HL-60 (cell line): ENCODE data around the gene MMRN2.
"Not testable (repeated sequence)": the region's sequence is repeated elsewhere in the genome, so short reads cannot be mapped to it uniquely, and the experiment has no call there.

Source experiments
- DNase-seq, 2 experiments: peaks; one replicate each; pipeline ENCODE4 v3.0.0-alpha.2; 2010 to 2020; ENCODE audit warnings: low read depth in 1 of 2, low spot score in 1 of 2
- H3K27ac ChIP-seq: fragments of 250-450 bp; sonication (Bioruptor Pico); replicated peaks from 2 replicates; pipeline ENCODE4 v1.5.1; 2020; ENCODE audit warnings: mild to moderate bottlenecking, moderate library complexity
- H3K27me3 ChIP-seq: fragments of 250-450 bp; sonication (Bioruptor Pico); 2 replicates; pipeline ENCODE4 v1.5.1; 2021; ENCODE audit warnings: mild to moderate bottlenecking, moderate library complexity; ENCODE audit not compliant: insufficient read depth, poor library complexity, severe bottlenecking
- H3K4me3 ChIP-seq: replicated peaks from 2 replicates; pipeline ENCODE4 v1.5.1; 2011; ENCODE audit warnings: mild to moderate bottlenecking, control low read depth, low read length; ENCODE audit not compliant: insufficient read depth
- GABPA ChIP-seq: IDR thresholded peaks from 2 replicates; pipeline ENCODE4 v1.6.1; 2012; ENCODE audit warnings: low read depth
- POLR2AphosphoS5 ChIP-seq: IDR thresholded peaks from 2 replicates; pipeline ENCODE4 v1.6.1; 2012; ENCODE audit warnings: low read depth
- SPI1 ChIP-seq: IDR thresholded peaks from 2 replicates; pipeline ENCODE4 v1.6.1; 2012; ENCODE audit warnings: low read depth, mild to moderate bottlenecking, borderline replicate concordance
- TF ChIP-seq, protein P1 (sequence below): IDR thresholded peaks from one replicate; pipeline ENCODE4 v1.5.1; 2011; ENCODE audit warnings: low read length, control low read depth, inconsistent platforms; ENCODE audit not compliant: insufficient read depth
- TF ChIP-seq, protein P2 (sequence below): IDR thresholded peaks from 2 replicates; pipeline ENCODE4 v1.6.1; 2012; ENCODE audit warnings: low read depth; ENCODE audit not compliant: insufficient replicate concordance

The MMRN2 gene

DNA sequence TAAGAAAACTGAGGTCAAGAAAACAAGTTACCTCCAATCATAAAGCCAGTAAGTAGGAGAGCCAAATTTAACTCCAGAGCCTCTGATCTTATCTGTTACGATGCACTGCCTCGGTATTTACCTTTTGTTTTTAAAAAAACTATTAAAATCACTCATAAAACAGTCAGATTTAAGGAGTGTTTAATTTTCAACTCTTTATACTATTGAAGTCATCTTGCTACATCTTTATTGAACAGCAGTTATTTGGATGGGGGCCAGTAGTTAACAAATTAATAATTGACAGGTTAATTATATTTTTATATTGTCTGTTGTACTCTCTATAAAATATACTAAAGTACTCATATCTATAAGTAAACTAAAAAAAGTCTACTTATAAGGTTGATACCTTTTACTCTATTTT lies 35.5 kb upstream of the MMRN2 start:
- peaks cover 7% of the 10 kb centered on the region for H3K27me3 ChIP-seq
- no peak overlapping the region for H3K27ac ChIP-seq
- no peak overlapping the region for H3K4me3 ChIP-seq
- no peak for DNase-seq
- TF ChIP-seq POLR2AphosphoS5 = no peak
- TF ChIP-seq GABPA = no peak
- TF ChIP-seq, protein P1, sequence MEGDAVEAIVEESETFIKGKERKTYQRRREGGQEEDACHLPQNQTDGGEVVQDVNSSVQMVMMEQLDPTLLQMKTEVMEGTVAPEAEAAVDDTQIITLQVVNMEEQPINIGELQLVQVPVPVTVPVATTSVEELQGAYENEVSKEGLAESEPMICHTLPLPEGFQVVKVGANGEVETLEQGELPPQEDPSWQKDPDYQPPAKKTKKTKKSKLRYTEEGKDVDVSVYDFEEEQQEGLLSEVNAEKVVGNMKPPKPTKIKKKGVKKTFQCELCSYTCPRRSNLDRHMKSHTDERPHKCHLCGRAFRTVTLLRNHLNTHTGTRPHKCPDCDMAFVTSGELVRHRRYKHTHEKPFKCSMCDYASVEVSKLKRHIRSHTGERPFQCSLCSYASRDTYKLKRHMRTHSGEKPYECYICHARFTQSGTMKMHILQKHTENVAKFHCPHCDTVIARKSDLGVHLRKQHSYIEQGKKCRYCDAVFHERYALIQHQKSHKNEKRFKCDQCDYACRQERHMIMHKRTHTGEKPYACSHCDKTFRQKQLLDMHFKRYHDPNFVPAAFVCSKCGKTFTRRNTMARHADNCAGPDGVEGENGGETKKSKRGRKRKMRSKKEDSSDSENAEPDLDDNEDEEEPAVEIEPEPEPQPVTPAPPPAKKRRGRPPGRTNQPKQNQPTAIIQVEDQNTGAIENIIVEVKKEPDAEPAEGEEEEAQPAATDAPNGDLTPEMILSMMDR = no peak
- TF ChIP-seq, protein P2, sequence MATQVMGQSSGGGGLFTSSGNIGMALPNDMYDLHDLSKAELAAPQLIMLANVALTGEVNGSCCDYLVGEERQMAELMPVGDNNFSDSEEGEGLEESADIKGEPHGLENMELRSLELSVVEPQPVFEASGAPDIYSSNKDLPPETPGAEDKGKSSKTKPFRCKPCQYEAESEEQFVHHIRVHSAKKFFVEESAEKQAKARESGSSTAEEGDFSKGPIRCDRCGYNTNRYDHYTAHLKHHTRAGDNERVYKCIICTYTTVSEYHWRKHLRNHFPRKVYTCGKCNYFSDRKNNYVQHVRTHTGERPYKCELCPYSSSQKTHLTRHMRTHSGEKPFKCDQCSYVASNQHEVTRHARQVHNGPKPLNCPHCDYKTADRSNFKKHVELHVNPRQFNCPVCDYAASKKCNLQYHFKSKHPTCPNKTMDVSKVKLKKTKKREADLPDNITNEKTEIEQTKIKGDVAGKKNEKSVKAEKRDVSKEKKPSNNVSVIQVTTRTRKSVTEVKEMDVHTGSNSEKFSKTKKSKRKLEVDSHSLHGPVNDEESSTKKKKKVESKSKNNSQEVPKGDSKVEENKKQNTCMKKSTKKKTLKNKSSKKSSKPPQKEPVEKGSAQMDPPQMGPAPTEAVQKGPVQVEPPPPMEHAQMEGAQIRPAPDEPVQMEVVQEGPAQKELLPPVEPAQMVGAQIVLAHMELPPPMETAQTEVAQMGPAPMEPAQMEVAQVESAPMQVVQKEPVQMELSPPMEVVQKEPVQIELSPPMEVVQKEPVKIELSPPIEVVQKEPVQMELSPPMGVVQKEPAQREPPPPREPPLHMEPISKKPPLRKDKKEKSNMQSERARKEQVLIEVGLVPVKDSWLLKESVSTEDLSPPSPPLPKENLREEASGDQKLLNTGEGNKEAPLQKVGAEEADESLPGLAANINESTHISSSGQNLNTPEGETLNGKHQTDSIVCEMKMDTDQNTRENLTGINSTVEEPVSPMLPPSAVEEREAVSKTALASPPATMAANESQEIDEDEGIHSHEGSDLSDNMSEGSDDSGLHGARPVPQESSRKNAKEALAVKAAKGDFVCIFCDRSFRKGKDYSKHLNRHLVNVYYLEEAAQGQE = no peak
- no peak for TF ChIP-seq SPI1

DNA sequence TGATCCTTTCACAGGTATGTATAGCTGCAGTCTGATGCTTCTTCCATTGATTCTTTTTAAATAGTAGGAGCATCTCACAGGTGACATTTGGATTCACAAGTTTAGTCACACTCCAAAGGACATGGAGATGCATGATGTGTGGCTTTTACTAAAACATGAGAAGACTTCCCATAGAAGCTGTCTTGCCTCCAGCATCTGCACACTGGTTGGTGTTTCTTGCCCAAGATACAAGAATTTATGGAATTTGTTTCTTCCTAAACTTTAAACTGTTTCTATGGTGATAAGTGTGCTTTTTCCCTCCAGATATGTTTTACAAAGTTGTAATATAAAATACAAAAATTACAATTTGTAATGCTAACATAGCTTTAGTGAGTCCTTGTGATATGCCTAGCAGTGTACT lies 35.0 kb upstream of the MMRN2 start:
- H3K27me3 ChIP-seq = peaks cover 7% of the 10 kb centered on the region
- no peak for DNase-seq
- no peak for TF ChIP-seq GABPA
- no peak for TF ChIP-seq SPI1
- TF ChIP-seq, protein P2 = no peak
- no peak for TF ChIP-seq POLR2AphosphoS5
- no peak overlapping the region for H3K27ac ChIP-seq
- H3K4me3 ChIP-seq = no peak overlapping the region

DNA sequence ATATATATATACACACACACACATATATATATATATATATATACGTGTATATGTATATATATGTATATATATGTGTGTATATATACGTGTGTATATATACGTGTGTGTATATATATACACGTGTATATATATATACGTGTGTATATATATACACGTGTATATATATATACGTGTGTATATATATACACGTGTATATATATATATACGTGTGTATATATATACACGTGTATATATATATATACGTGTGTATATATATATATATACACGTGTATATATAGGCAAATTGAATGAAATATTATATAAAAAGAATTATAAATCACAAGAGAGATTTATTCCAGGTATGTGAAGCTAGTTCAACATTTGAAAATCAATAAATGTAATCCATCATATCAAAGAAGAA lies 33.9 kb upstream of the MMRN2 start:
- H3K4me3 ChIP-seq, H3K27me3 ChIP-seq, DNase-seq, H3K27ac ChIP-seq: not testable (repeated sequence)

DNA sequence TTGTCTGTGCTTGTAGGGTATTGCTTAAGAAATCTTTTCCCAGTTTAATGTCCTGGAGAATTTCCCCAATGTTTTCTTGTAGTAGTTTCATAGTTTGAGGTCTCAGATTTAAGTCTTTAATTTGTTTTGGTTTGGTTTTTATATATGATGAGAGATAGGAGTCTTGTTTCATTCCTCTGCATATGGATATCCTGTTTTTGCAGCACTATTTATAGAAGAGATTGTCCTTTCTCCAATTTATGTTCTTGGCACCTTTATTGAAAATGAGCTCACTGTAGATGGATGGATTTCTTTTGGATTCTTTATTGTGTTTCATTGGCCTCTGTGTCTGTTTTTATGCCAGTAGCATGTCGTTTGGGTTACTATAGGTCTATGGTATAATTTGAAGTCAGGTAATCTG lies 31.1 kb upstream of the MMRN2 start:
- Histone ChIP-seq H3K4me3 (no peak overlapping the region), H3K27me3 (peaks cover 7% of the 10 kb centered on the region), H3K27ac (no peak overlapping the region)
- DNase-seq = no peak
- no peak for TF ChIP-seq GABPA
- TF ChIP-seq, protein P2 = no peak
- TF ChIP-seq SPI1 = no peak
- TF ChIP-seq, protein P1 = no peak
- no peak for TF ChIP-seq POLR2AphosphoS5

DNA sequence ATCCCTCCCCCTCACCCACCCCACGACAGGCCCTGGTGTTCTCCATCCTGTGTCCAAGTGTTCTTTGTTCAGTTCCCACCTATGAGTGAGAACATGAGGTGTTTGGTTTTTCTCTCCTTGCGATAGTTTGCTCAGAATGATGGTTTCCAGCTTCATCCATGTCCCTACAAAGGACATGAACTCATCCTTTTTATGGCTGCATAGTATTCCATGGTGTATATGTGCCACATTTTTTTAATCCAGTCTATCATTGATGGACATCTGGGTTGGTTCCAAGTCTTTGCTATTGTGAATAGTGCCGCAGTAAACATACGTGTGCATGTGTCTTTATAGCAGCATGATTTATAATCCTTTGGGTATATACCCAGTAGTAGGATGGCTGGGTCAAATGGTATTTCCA lies 27.1 kb upstream of the MMRN2 start:
- not testable (repeated sequence) for H3K27ac ChIP-seq, H3K27me3 ChIP-seq, H3K4me3 ChIP-seq, DNase-seq
